ENCODE measurements around the gene CEP131. TPM values are rescaled to one million over a fixed set of nuclear protein-coding genes. Genes with fewer than 3 reads are reported as not detected.

Gene CEP131
- total RNA-seq, 2 experiments from 2014 or later, result 13.6 to 19.5 TPM

- CTCF ChIA-PET, result interaction anchor here (1.0 to 1.1 kb wide), 2 partner anchors 35 to 234 kb away, joined by 3 read pairs; no protein-coding TSS in a partner anchor
- no peak overlapping the region for H3K4me3 Mint-ChIP-seq
- POLR2A ChIA-PET, result no interaction called here
- no peaks in the 10 kb centered on the region for H3K9me3 Mint-ChIP-seq
- DNase-seq, result no peak
- H3K4me1 Mint-ChIP-seq, result peaks cover 2% of the 10 kb centered on the region
- H3K27ac Mint-ChIP-seq, result no peak overlapping the region
- no peaks in the 10 kb centered on the region for H3K27me3 Mint-ChIP-seq
- H3K36me3 Mint-ChIP-seq (ENCODE audit: low read depth), result peaks cover 8% of the 10 kb centered on the region
Observed at GRCh38 chr17:81258292-81258691, 35.5 kb upstream of the CEP131 start.

GRCh38 chr17:81257533-81257932 lies 34.8 kb upstream of the CEP131 start:
- no peak for DNase-seq
- ChIA-PET CTCF (interaction anchor here (1.0 kb wide), 1 partner anchor 36 kb away, joined by 3 read pairs; no protein-coding TSS in a partner anchor), POLR2A (no interaction called here)
- Mint-ChIP-seq H3K4me3 (no peak overlapping the region), H3K27me3 (no peaks in the 10 kb centered on the region), H3K36me3 (ENCODE audit: low read depth) (peaks cover 11% of the 10 kb centered on the region), H3K27ac (no peak overlapping the region), H3K9me3 (no peaks in the 10 kb centered on the region), H3K4me1 (peaks cover 5% of the 10 kb centered on the region)

- ChIA-PET CTCF (no interaction called here), POLR2A (no interaction called here)
- no peaks in the 10 kb centered on the region for H3K9me3 Mint-ChIP-seq
- no peaks in the 10 kb centered on the region for H3K27me3 Mint-ChIP-seq
- H3K27ac Mint-ChIP-seq, result no peak overlapping the region
- DNase-seq, result no peak
- H3K4me3 Mint-ChIP-seq, result no peak overlapping the region
- peaks cover 14% of the 10 kb centered on the region for H3K36me3 Mint-ChIP-seq (ENCODE audit: low read depth)
- peaks cover 5% of the 10 kb centered on the region for H3K4me1 Mint-ChIP-seq
Observed at GRCh38 chr17:81256616-81257015, 33.9 kb upstream of the CEP131 start.

DNA sequence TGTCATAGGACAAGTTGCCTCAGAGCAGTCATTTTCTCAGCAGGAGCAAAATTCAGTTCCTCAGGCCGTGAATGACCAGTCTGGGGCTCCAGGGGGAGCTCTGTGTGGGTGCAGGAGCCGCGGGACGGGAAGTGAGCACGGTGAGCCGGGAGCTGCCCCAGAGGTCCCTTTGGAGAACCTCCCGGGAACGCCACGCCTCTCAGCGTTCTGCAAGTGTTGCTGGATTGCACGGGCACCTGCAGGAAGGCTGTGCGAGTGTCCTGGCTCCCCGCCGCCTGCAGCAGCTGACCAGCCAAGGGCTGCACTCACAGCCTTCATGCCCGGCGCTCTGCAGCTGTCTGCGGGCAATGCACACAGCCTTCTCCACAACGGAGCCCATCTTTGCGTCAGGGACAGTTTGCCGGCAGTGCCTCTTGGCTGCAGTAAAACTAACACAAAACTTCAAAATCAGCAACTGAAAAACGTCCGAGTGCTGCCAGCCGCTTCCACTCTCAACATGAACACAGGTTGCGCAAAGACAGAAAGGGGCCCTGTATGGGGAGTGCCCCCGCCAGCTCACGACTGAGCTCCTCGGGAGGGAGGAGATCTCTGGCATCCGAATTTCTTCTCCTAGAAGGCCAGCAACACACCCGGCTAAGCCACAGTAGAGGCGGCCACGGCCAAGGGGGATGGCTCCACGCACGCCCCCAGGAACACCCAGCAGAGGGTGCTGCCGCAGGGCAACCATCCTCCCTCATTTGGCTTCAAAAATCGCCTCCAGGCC lies 32.4 kb upstream of the CEP131 start:
- no peak overlapping the region for H3K4me3 Mint-ChIP-seq
- H3K36me3 Mint-ChIP-seq (ENCODE audit: low read depth), result peaks cover 15% of the 10 kb centered on the region
- no peak for DNase-seq
- H3K27me3 Mint-ChIP-seq, result no peaks in the 10 kb centered on the region
- H3K9me3 Mint-ChIP-seq, result no peaks in the 10 kb centered on the region
- H3K4me1 Mint-ChIP-seq, result peaks cover 5% of the 10 kb centered on the region
- ChIA-PET POLR2A (no interaction called here), CTCF (no interaction called here)
- H3K27ac Mint-ChIP-seq, result no peak overlapping the region

- peaks cover 5% of the 10 kb centered on the region for H3K4me1 Mint-ChIP-seq
- no peaks in the 10 kb centered on the region for H3K27me3 Mint-ChIP-seq
- H3K36me3 Mint-ChIP-seq (ENCODE audit: low read depth), result peaks cover 8% of the 10 kb centered on the region
- DNase-seq, result peak; percentile 66
- H3K9me3 Mint-ChIP-seq, result no peaks in the 10 kb centered on the region
- H3K4me3 Mint-ChIP-seq, result no peak overlapping the region
- no peak overlapping the region for H3K27ac Mint-ChIP-seq
- POLR2A ChIA-PET, result no interaction called here
- CTCF ChIA-PET, result interaction anchor here (0.6 to 1.2 kb wide), 3 partner anchors 231 to 334 kb away, joined by 3 to 7 read pairs (median 3); no protein-coding TSS in a partner anchor
Observed at GRCh38 chr17:81253358-81254131, 30.8 kb upstream of the CEP131 start.

GRCh38 chr17:81252987-81253329 lies 30.2 kb upstream of the CEP131 start:
- POLR2A ChIA-PET, result no interaction called here
- H3K27me3 Mint-ChIP-seq, result no peaks in the 10 kb centered on the region
- CTCF ChIA-PET, result interaction anchor here (1.1 to 1.2 kb wide), 2 partner anchors 232 to 256 kb away, joined by 3 to 7 read pairs; no protein-coding TSS in a partner anchor
- H3K9me3 Mint-ChIP-seq, result no peaks in the 10 kb centered on the region
- no peak overlapping the region for H3K4me3 Mint-ChIP-seq
- DNase-seq, result no peak
- H3K36me3 Mint-ChIP-seq (ENCODE audit: low read depth), result peaks cover 8% of the 10 kb centered on the region
- H3K27ac Mint-ChIP-seq, result no peak overlapping the region
- H3K4me1 Mint-ChIP-seq, result peaks cover 5% of the 10 kb centered on the region

DNA sequence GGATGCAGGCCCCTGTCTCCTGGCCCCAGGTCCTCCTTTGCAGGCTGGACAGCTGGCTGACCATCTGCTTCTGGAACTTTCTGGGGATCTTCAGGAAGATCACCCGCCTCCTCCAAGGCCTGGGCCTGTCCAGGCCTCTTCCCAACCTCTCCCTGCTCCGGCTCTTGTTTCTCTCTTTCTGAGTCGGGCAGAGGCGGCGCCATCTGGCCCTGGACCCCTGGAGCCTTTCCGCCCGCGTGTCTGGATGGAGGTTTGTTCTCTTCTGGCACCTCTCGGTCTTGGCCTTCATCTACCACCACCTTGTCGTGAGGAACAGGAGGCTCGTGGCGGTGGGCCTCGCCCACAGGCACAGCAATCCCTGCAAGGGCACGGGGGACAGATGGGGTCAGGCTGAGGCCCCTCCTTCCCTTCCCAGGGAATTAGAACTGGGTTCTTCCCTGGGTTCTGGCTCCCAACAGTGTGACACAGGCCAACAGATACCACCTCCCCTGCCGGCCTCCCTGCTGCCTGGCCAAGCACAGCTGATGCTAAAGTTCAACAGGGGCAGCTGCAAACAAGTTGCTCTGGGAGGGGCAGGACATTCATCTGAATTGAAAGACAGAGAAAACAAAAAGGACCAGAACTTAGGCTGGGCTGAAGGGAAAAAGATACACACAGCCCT lies 29.7 kb upstream of the CEP131 start:
- Mint-ChIP-seq H3K36me3 (ENCODE audit: low read depth) (peaks cover 8% of the 10 kb centered on the region), H3K4me1 (peaks cover 5% of the 10 kb centered on the region), H3K4me3 (no peak overlapping the region), H3K27me3 (no peaks in the 10 kb centered on the region), H3K27ac (no peak overlapping the region), H3K9me3 (no peaks in the 10 kb centered on the region)
- no peak for DNase-seq
- POLR2A ChIA-PET, result no interaction called here
- CTCF ChIA-PET, result interaction anchor here (1.1 to 1.2 kb wide), 2 partner anchors 232 to 256 kb away, joined by 3 to 7 read pairs; no protein-coding TSS in a partner anchor

- POLR2A ChIA-PET, result no interaction called here
- H3K4me3 Mint-ChIP-seq, result no peak overlapping the region
Observed at GRCh38 chr17:81251709-81252301, 29.0 kb upstream of the CEP131 start.

GRCh38 chr17:81251094-81251708 lies 28.4 kb upstream of the CEP131 start:
- CTCF ChIA-PET, result no interaction called here
- no peak overlapping the region for H3K4me3 Mint-ChIP-seq

More at GRCh38 chr17:81251709-81252301, 29.0 kb upstream of the CEP131 start:
- no peaks in the 10 kb centered on the region for H3K9me3 Mint-ChIP-seq
- no peak for DNase-seq
- peaks cover 8% of the 10 kb centered on the region for H3K36me3 Mint-ChIP-seq (ENCODE audit: low read depth)
- peaks cover 5% of the 10 kb centered on the region for H3K4me1 Mint-ChIP-seq
- no peak overlapping the region for H3K27ac Mint-ChIP-seq
- no peaks in the 10 kb centered on the region for H3K27me3 Mint-ChIP-seq
- CTCF ChIA-PET, result no interaction called here

GRCh38 chr17:81250286-81251093 lies 27.7 kb upstream of the CEP131 start:
- H3K27me3 Mint-ChIP-seq, result no peaks in the 10 kb centered on the region
- H3K9me3 Mint-ChIP-seq, result no peaks in the 10 kb centered on the region
- H3K36me3 Mint-ChIP-seq (ENCODE audit: low read depth), result peaks cover 8% of the 10 kb centered on the region
- CTCF ChIA-PET, result no interaction called here
- no peak overlapping the region for H3K27ac Mint-ChIP-seq
- POLR2A ChIA-PET, result interaction anchor here (0.5 to 0.6 kb wide), 2 partner anchors 15 to 335 kb away, joined by 3 to 7 read pairs; no protein-coding TSS in a partner anchor
- peaks cover 5% of the 10 kb centered on the region for H3K4me1 Mint-ChIP-seq
- no peak overlapping the region for H3K4me3 Mint-ChIP-seq
- DNase-seq, result no peak

More at GRCh38 chr17:81251094-81251708, 28.4 kb upstream of the CEP131 start:
- POLR2A ChIA-PET, result interaction anchor here (0.5 kb wide), 1 partner anchor 334 kb away, joined by 7 read pairs; no protein-coding TSS in a partner anchor
- H3K36me3 Mint-ChIP-seq (ENCODE audit: low read depth), result peaks cover 8% of the 10 kb centered on the region
- H3K27ac Mint-ChIP-seq, result no peak overlapping the region
- H3K9me3 Mint-ChIP-seq, result no peaks in the 10 kb centered on the region
- no peaks in the 10 kb centered on the region for H3K27me3 Mint-ChIP-seq
- no peak for DNase-seq
- peaks cover 5% of the 10 kb centered on the region for H3K4me1 Mint-ChIP-seq

DNA sequence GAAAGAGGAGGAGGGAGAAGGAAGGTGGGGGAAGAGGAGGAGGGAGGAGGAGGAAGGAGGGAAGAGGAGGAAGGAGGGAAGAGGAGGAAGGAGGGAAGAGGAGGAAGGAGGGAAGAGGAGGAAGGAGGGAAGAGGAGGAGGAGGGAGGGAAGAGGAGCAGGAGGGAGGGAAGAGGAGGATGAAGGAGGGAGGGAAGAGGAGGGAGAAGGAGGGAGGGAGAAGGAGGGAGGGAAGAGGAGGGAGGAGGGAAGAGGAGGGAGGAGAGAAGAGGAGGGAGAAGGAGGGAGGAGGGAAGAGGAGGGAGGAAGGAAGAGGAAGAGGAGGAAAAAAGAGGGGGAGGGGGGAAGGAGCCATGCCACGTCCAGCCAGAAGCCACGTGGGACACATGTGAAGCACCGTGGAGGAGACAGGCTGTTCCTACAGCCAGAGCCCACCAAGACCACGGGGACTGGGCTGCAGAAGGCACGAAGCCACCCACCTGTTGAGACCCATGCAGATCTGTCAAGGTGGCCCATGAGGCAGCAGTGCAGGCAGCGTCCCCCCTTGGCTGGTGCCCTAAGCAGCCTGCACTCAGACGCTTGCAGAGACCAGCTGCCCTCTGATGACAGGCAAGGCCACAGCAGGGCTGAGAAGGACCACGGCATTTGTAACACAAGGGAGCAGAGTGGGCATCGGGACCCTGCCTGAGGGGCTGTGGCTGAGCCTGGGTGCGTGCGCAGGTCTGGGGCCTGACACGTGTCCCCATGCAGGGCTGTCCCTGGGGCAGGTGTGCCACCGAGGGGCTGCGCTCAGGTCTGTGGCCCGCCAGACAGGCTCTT lies 26.7 kb upstream of the CEP131 start:
- CTCF ChIA-PET, result no interaction called here
- Mint-ChIP-seq H3K4me3 (no peak overlapping the region), H3K9me3 (no peaks in the 10 kb centered on the region), H3K27me3 (no peaks in the 10 kb centered on the region), H3K4me1 (peaks cover 9% of the 10 kb centered on the region), H3K27ac (no peak overlapping the region), H3K36me3 (ENCODE audit: low read depth) (peaks cover 8% of the 10 kb centered on the region)
- POLR2A ChIA-PET, result interaction anchor here (0.7 kb wide), 1 partner anchor 549 kb away, joined by 4 read pairs; no protein-coding TSS in a partner anchor
- DNase-seq, result no peak

Measured in activated CD4-positive, alpha-beta T cell treated with anti-CD3 and anti-CD28 coated beads, Interleukin-2, amount 10 ng/mL, durations not matched to agents 7 days and 5 days (primary cell).